GM12891 (cell line): Measurements from ENCODE around the gene TEC.

Experiments used
- POLR2A ChIP-seq: IDR thresholded peaks from 2 replicates; pipeline ENCODE4 v1.6.1; 2011; ENCODE audit warnings: low read depth, low read length, control low read depth
- POLR2AphosphoS5 ChIP-seq: IDR thresholded peaks from 2 replicates; pipeline ENCODE4 v1.6.1; 2011; ENCODE audit warnings: low read depth, low read length, control low read depth
- POU2F2 ChIP-seq: IDR thresholded peaks from 2 replicates; pipeline ENCODE4 v1.6.1; 2011; ENCODE audit warnings: low read depth, mild to moderate bottlenecking, control low read depth, low read length, moderate library complexity
- SPI1 ChIP-seq: IDR thresholded peaks from 2 replicates; pipeline ENCODE4 v1.6.1; 2011; ENCODE audit warnings: low read depth, low read length, control low read depth
- TAF1 ChIP-seq: IDR thresholded peaks from 2 replicates; pipeline ENCODE4 v1.6.1; 2011; ENCODE audit warnings: low read depth, low read length, control low read depth

- TF ChIP-seq POLR2AphosphoS5 (no peak), POLR2A (no peak), POU2F2 (no peak), SPI1 (no peak), TAF1 (no peak)
Observed at GRCh38 chr4:48226199-48226598, 43.4 kb downstream of the TEC start.
